Inflammatory macrophage treated with lipopolysaccharide for 4 hours (primary cell): ENCODE measurements around the gene LMX1B.
"Not testable (repeated sequence)": the region's sequence is repeated elsewhere in the genome, so short reads cannot be mapped to it uniquely, and the experiment has no call there.

Source experiments
- DNase-seq: peaks from one replicate; pipeline ENCODE4 v3.0.0-alpha.2; 2020

Gene LMX1B

GRCh38 chr9:126613651-126614050 lies at the start of gene LMX1B:
Gene LMX1B (plus strand): TSS chr9:126613928. CDS start chr9:126614450, 522 bp downstream.
- no peak for DNase-seq

- no peak for DNase-seq
Observed at GRCh38 chr9:126564128-126564527, 49.6 kb upstream of the LMX1B start.

GRCh38 chr9:126564716-126565115 lies 49.0 kb upstream of the LMX1B start:
- no peak for DNase-seq

GRCh38 chr9:126565336-126566128 lies 48.2 kb upstream of the LMX1B start:
- DNase-seq, result no peak

GRCh38 chr9:126569036-126569435 lies 44.7 kb upstream of the LMX1B start:
- peak; percentile 9 for DNase-seq

GRCh38 chr9:126578029-126578428 lies 35.7 kb upstream of the LMX1B start:
- DNase-seq, result no peak

GRCh38 chr9:126580319-126580718 lies 33.4 kb upstream of the LMX1B start:
- DNase-seq, result not testable (repeated sequence)

- DNase-seq, result no peak
Observed at GRCh38 chr9:126581893-126582292, 31.8 kb upstream of the LMX1B start.

GRCh38 chr9:126582427-126582826 lies 31.3 kb upstream of the LMX1B start:
- DNase-seq, result no peak

GRCh38 chr9:126583144-126583760 lies 30.5 kb upstream of the LMX1B start:
- DNase-seq, result no peak

GRCh38 chr9:126584611-126585010 lies 29.1 kb upstream of the LMX1B start:
- no peak for DNase-seq

GRCh38 chr9:126586236-126586635 lies 27.5 kb upstream of the LMX1B start:
- DNase-seq, result no peak

- no peak for DNase-seq
Observed at GRCh38 chr9:126587187-126588185, 26.2 kb upstream of the LMX1B start.

GRCh38 chr9:126588491-126589168 lies 25.1 kb upstream of the LMX1B start:
- no peak for DNase-seq

GRCh38 chr9:126589349-126589748 lies 24.4 kb upstream of the LMX1B start:
- no peak for DNase-seq

- DNase-seq, result no peak
Observed at GRCh38 chr9:126591083-126591482, 22.6 kb upstream of the LMX1B start.

- no peak for DNase-seq
Observed at GRCh38 chr9:126591922-126592321, 21.8 kb upstream of the LMX1B start.

GRCh38 chr9:126592461-126592860 lies 21.3 kb upstream of the LMX1B start:
- no peak for DNase-seq

GRCh38 chr9:126595982-126596381 lies 17.7 kb upstream of the LMX1B start:
- no peak for DNase-seq

GRCh38 chr9:126599047-126599650 lies 14.6 kb upstream of the LMX1B start:
- no peak for DNase-seq

GRCh38 chr9:126604059-126605055 lies 9.4 kb upstream of the LMX1B start:
- DNase-seq, result no peak
